H1 (cell line): ENCODE results near the gene CD244. TPM values are rescaled to one million over a fixed set of nuclear protein-coding genes. Genes with fewer than 3 reads are reported as not detected.

Experiments
- CTCF ChIA-PET: fragments of 300-600 bp; sonication (Branson Sonifier 250); formaldehyde crosslinking; loops from one replicate; lab custom pipeline; 2021; ENCODE audit not compliant: partially characterized antibody; lab: Charles Lee
- POLR2A ChIA-PET: fragments of 300-600 bp; sonication (Branson Sonifier 250); formaldehyde crosslinking; loops from one replicate; lab custom pipeline; 2021; ENCODE audit warnings: inconsistent platforms; ENCODE audit not compliant: partially characterized antibody; lab: Charles Lee
- DNase-seq, 2 experiments: peaks; one replicate each; pipeline versions ENCODE4 v3.0.0 to v3.0.0-alpha.2; 2010 to 2022; ENCODE audit warnings: low spot score in 2 of 2, low read depth in 1 of 2, mixed read lengths in 1 of 2
- FAIRE-seq: peaks from 2 replicates; lab custom pipeline; 2011; peaks lifted over from hg19 to GRCh38; lab: Jason Lieb, UNC
- H2AFZ ChIP-seq: 2 replicates; pipeline ENCODE4 v1.8.1; 2012; ENCODE audit warnings: low read length, inconsistent platforms
- H2AK5ac ChIP-seq: 2 replicates; pipeline ENCODE4 v1.6.1; 2013; ENCODE audit warnings: low read depth, low read length
- H2BK120ac ChIP-seq: replicated peaks from 2 replicates; pipeline ENCODE3; 2013; ENCODE audit warnings: low read depth, low read length, inconsistent platforms
- H2BK12ac ChIP-seq: 2 replicates; pipeline ENCODE4 v1.6.1; 2013; ENCODE audit warnings: low read depth, low read length
- H2BK15ac ChIP-seq: 2 replicates; pipeline ENCODE4 v1.6.1; 2013; ENCODE audit warnings: low read length
- H2BK20ac ChIP-seq: 2 replicates; pipeline ENCODE4 v1.6.1; 2013; ENCODE audit warnings: low read length
- H2BK5ac ChIP-seq: 2 replicates; pipeline ENCODE4 v1.6.1; 2013; ENCODE audit warnings: low read depth, low read length
- H3K14ac ChIP-seq: 2 replicates; pipeline ENCODE4 v1.6.1; 2013; ENCODE audit warnings: inconsistent platforms; ENCODE audit not compliant: insufficient read length
- H3K18ac ChIP-seq: 2 replicates; pipeline ENCODE4 v1.6.1; 2013; ENCODE audit warnings: low read length; ENCODE audit errors: extremely low read depth
- H3K23ac ChIP-seq: 2 replicates; pipeline ENCODE4 v1.6.1; 2013; ENCODE audit warnings: inconsistent platforms; ENCODE audit not compliant: insufficient read length
- H3K23me2 ChIP-seq: 2 replicates; pipeline ENCODE4 v1.6.1; 2013; ENCODE audit warnings: low read depth, low read length
- H3K27ac ChIP-seq: 2 replicates; pipeline ENCODE4 v1.6.1; 2011; ENCODE audit warnings: low read depth, low read length, inconsistent platforms
- H3K27me3 ChIP-seq, 4 experiments: replicated peaks in 1 of 4; 1 replicate in 1 of 4; 2 replicates in 3 of 4; pipeline versions ENCODE4 v1.6.1 to v1.8.1; 2011 to 2013; ENCODE audit warnings: low read length in 3 of 4, mild to moderate bottlenecking in 3 of 4, inconsistent platforms in 2 of 4, mixed read lengths in 2 of 4, moderate library complexity in 1 of 4; ENCODE audit not compliant: control insufficient read depth in 3 of 4, insufficient read depth in 3 of 4; ENCODE audit errors: extremely low read depth in 1 of 4
- H3K36me3 ChIP-seq, 4 experiments: 2 replicates each; pipeline versions ENCODE4 v1.6.1 to v1.8.1; 2011 to 2013; ENCODE audit warnings: mild to moderate bottlenecking in 4 of 4, low read length in 3 of 4, moderate library complexity in 2 of 4, control low read depth in 1 of 4, inconsistent platforms in 1 of 4; ENCODE audit not compliant: insufficient read depth in 4 of 4, control insufficient read depth in 2 of 4
- H3K4ac ChIP-seq: replicated peaks from 2 replicates; pipeline ENCODE3; 2013; ENCODE audit warnings: low read length, low read depth, mixed read lengths, inconsistent platforms; ENCODE audit not compliant: insufficient read length
- H3K4me1 ChIP-seq, 4 experiments: replicated peaks in 1 of 4; 1 replicate in 1 of 4; 2 replicates in 3 of 4; pipeline versions ENCODE4 v1.6.1 to v1.8.1; 2011 to 2013; ENCODE audit warnings: low read length in 3 of 4, inconsistent platforms in 2 of 4, mixed read lengths in 1 of 4; ENCODE audit not compliant: insufficient read depth in 4 of 4, control insufficient read depth in 3 of 4
- H3K4me2 ChIP-seq, 2 experiments: 2 replicates each; pipeline versions ENCODE4 v1.6.1 to v1.8.1; 2011 to 2013; ENCODE audit warnings: low read depth in 2 of 2, low read length in 2 of 2, control low read depth in 1 of 2, inconsistent platforms in 1 of 2, mild to moderate bottlenecking in 1 of 2; ENCODE audit not compliant: insufficient read depth in 1 of 2
- H3K4me3 ChIP-seq, 4 experiments: fragments of 200-600, 300-600 bp in 1 of 4; sonication (generic), shearing (Covaris generic), sonication (Bioruptor Twin) in 1 of 4; 2 replicates each; pipeline versions ENCODE4 v1.5.1 to v1.8.1; 2011 to 2016; ENCODE audit warnings: low read length in 4 of 4, low read depth in 3 of 4, control low read depth in 2 of 4, inconsistent platforms in 2 of 4, mild to moderate bottlenecking in 2 of 4, mixed read lengths in 1 of 4, moderate library complexity in 1 of 4; ENCODE audit not compliant: insufficient read depth in 2 of 4; ENCODE audit errors: extremely low read depth in 1 of 4
- H3K56ac ChIP-seq: replicated peaks from 2 replicates; pipeline ENCODE3; 2013; ENCODE audit warnings: low read depth, mild to moderate bottlenecking, mixed read lengths, low read length, inconsistent platforms; ENCODE audit not compliant: insufficient read length
- H3K79me1 ChIP-seq: 2 replicates; pipeline ENCODE4 v1.6.1; 2013; ENCODE audit warnings: low read depth, low read length, control low read depth
- H3K79me2 ChIP-seq, 2 experiments: 2 replicates each; pipeline versions ENCODE4 v1.6.1 to v1.8.1; 2012 to 2013; ENCODE audit warnings: low read length in 2 of 2, mild to moderate bottlenecking in 2 of 2, inconsistent platforms in 1 of 2; ENCODE audit not compliant: insufficient read depth in 2 of 2, control insufficient read depth in 1 of 2
- H3K9ac ChIP-seq, 4 experiments: replicated peaks in 1 of 4; 1 replicate in 1 of 4; 2 replicates in 3 of 4; pipeline versions ENCODE4 v1.6.1 to v1.8.1; 2011 to 2013; ENCODE audit warnings: low read depth in 3 of 4, low read length in 3 of 4, control low read depth in 2 of 4, mild to moderate bottlenecking in 2 of 4, moderate library complexity in 2 of 4, inconsistent platforms in 1 of 4; ENCODE audit errors: extremely low read depth in 1 of 4
- H3K9me3 ChIP-seq, 2 experiments: 2 replicates each; pipeline versions ENCODE4 v1.6.1 to v1.8.1; 2012 to 2013; ENCODE audit warnings: mild to moderate bottlenecking in 2 of 2, moderate library complexity in 2 of 2, control low read depth in 1 of 2, inconsistent platforms in 1 of 2, low read depth in 1 of 2, low read length in 1 of 2, mixed read lengths in 1 of 2; ENCODE audit not compliant: insufficient read depth in 2 of 2
- H4K20me1 ChIP-seq, 2 experiments: replicated peaks in 1 of 2; 2 replicates each; pipeline versions ENCODE3 to v1.8.1; 2011 to 2013; ENCODE audit warnings: inconsistent platforms in 2 of 2, low read length in 2 of 2, mild to moderate bottlenecking in 1 of 2; ENCODE audit not compliant: insufficient read depth in 2 of 2, control insufficient read depth in 1 of 2
- H4K5ac ChIP-seq: 2 replicates; pipeline ENCODE4 v1.6.1; 2013; ENCODE audit warnings: low read length, low read depth, mixed read lengths, inconsistent platforms; ENCODE audit not compliant: insufficient read length
- H4K8ac ChIP-seq: 2 replicates; pipeline ENCODE4 v1.8.0; 2013; ENCODE audit warnings: mild to moderate bottlenecking, moderate library complexity, low read length, inconsistent platforms; ENCODE audit not compliant: insufficient read depth; ENCODE audit errors: extremely low read depth
- H4K91ac ChIP-seq: replicated peaks from 2 replicates; pipeline ENCODE3; 2013; ENCODE audit warnings: low read length, mixed read lengths, inconsistent platforms; ENCODE audit not compliant: insufficient read length
- CBX8 ChIP-seq: fragments of 300-800, 300-1000 bp; sonication (generic); IDR thresholded peaks from 2 replicates; pipeline ENCODE4 v1.7.1; 2016; ENCODE audit warnings: low read depth, low read length, borderline replicate concordance
- KDM4A ChIP-seq: IDR thresholded peaks from one replicate; pipeline ENCODE4 v1.7.1; 2012; ENCODE audit warnings: low read depth, mild to moderate bottlenecking, moderate library complexity, low read length, inconsistent platforms; ENCODE audit not compliant: severe bottlenecking
- MAX ChIP-seq: IDR thresholded peaks from 2 replicates; pipeline ENCODE4 v1.6.1; 2012; ENCODE audit warnings: inconsistent platforms
- RNF2 ChIP-seq: fragments of 200-900, 300-1000 bp; sonication (generic); IDR thresholded peaks from 2 replicates; pipeline ENCODE4 v1.7.1; 2016; ENCODE audit warnings: borderline replicate concordance, low read depth, mild to moderate bottlenecking, antibody characterized with exemption, low read length; ENCODE audit not compliant: poor library complexity, severe bottlenecking; ENCODE audit errors: missing control alignments
- SP2 ChIP-seq: IDR thresholded peaks from 2 replicates; pipeline ENCODE4 v1.6.1; 2012; ENCODE audit warnings: mild to moderate bottlenecking, low read length, inconsistent platforms
- TBP ChIP-seq: IDR thresholded peaks from 2 replicates; pipeline ENCODE4 v1.6.1; 2011; ENCODE audit warnings: low read depth, low read length, improper control_type of control experiment
- WGBS, 2 experiments: shearing (Covaris generic) in 1 of 2; methylation state at CpG; one replicate each; pipeline versions ENCODE4 v1.1.6 to v1.1.7; 2013 to 2015; ENCODE audit warnings: low lambda C conversion rate in 2 of 2, mixed read lengths in 2 of 2, inconsistent platforms in 1 of 2, low coverage in 1 of 2, missing lambda C conversion rate in 1 of 2; ENCODE audit not compliant: insufficient replicate concordance in 2 of 2, insufficient coverage in 1 of 2, insufficient read length in 1 of 2; ENCODE audit errors: extremely low coverage in 1 of 2, missing lambda C conversion rate in 1 of 2; 5-methylcytosine and 5-hydroxymethylcytosine counted together
- polyA plus RNA-seq, 7 experiments: library from polyadenylated mRNA; depleted of rRNA in 3 of 7; stranded (reverse) in 5 of 7; unstranded in 2 of 7; fragments of >200 nt in 5 of 7; fragments of 200-250 nt in 2 of 7; gene quantifications; 1 replicate in 5 of 7; 2 replicates in 1 of 7; 4 replicates in 1 of 7; pipeline versions ENCODE4 v1.2.1 to v1.2.3, GENCODE V29; 2011 to 2013; ENCODE audit warnings: missing spikeins in 2 of 7, mixed read lengths in 2 of 7
- total RNA-seq: library from RNA; stranded (reverse); fragmentation: NEBNext Ultra II Directional; extraction: Animal tissue kit (Norgen Biotek cat#: 25700); gene quantifications from 2 replicates; pipeline ENCODE4 v1.2.1, GENCODE V29; 2021

The CD244 gene
- total and polyA plus RNA-seq, 2 of the 8 experiments (the other 6 are each of a cell fraction or from before 2014, with no cell fraction given), result not detected

DNA sequence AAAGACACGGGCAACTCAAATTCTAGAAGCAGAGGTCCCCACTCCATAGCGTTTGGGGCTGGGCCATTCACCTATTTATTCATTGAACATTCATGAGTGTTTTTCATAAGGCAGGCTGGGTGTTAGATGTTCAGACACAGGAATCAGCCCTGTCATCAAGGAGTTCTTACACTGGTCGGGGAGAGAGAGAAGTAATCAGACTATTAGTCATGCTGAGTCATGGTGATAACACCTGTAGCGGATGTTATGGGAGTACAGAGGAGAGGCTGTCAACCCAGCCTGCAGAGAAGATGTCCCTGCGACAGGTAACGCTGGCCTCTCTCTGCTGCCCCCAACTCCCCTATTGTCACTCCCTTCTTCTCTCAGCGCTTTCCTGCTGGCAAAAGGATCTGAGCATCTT, 49.5 kb downstream of the CD244 start:
- H3K14ac ChIP-seq, result no peak overlapping the region
- no peak overlapping the region for H2BK15ac ChIP-seq
- H4K8ac ChIP-seq, result no peak overlapping the region
- peaks cover 0 to 7% (median 4%) of the 10 kb centered on the region in 4 experiments; a peak in 4 of 7 replicates for H3K4me1 ChIP-seq
- H3K27ac ChIP-seq, result no peak overlapping the region
- H2BK20ac ChIP-seq, result no peak overlapping the region
- DNase-seq, result no peak
- ChIA-PET POLR2A (no interaction called here), CTCF (interaction anchor here (1.2 to 2.4 kb wide), 2 partner anchors 16 to 65 kb away, joined by 3 to 8 read pairs; no protein-coding TSS in a partner anchor)
- no peak overlapping the region for H2BK120ac ChIP-seq
- no peak overlapping the region for H3K4me3 ChIP-seq
- no peak overlapping the region for H2AFZ ChIP-seq
- no peak overlapping the region for H2AK5ac ChIP-seq
- H3K18ac ChIP-seq, result no peak overlapping the region
- no peaks in the 10 kb centered on the region for H4K20me1 ChIP-seq
- H3K23ac ChIP-seq, result no peak overlapping the region
- no peaks in the 10 kb centered on the region for H3K23me2 ChIP-seq
- no peak overlapping the region for H4K5ac ChIP-seq
- H3K4me2 ChIP-seq, result no peak overlapping the region
- H3K79me2 ChIP-seq, result no peaks in the 10 kb centered on the region
- H3K9ac ChIP-seq, result no peak overlapping the region
- no peaks in the 10 kb centered on the region; a peak in 1 of 7 replicates for H3K27me3 ChIP-seq
- TF ChIP-seq RNF2, result no peak
- TF ChIP-seq MAX, result no peak
- no peak for TF ChIP-seq SP2
- no peak for TF ChIP-seq CBX8
- no peak for TF ChIP-seq KDM4A
- TF ChIP-seq TBP, result no peak
- no peak overlapping the region for H2BK5ac ChIP-seq
- H2BK12ac ChIP-seq, result no peak overlapping the region
- H3K9me3 ChIP-seq, result no peaks in the 10 kb centered on the region
- WGBS, 2 experiments, result 91% methylated on average over 6 of the region's 7 CpGs; no CpG with 5 or more reads in 1 of the 2 experiments
- no peak overlapping the region for H4K91ac ChIP-seq
- no peaks in the 10 kb centered on the region for H3K79me1 ChIP-seq
- H3K4ac ChIP-seq, result no peak overlapping the region
- H3K36me3 ChIP-seq, result no peaks in the 10 kb centered on the region
- no peak for FAIRE-seq
- no peak overlapping the region for H3K56ac ChIP-seq
